ENCODE data around the gene MRI1. TPM values are rescaled to one million over a fixed set of nuclear protein-coding genes. Genes with fewer than 3 reads are reported as not detected.

MRI1 gene
- total RNA-seq, 1 experiment from 2014 or later: 19.6 TPM

GRCh38 chr19:13770013-13770635 is 5.8 kb downstream of the MRI1 start:
- POLR2A ChIA-PET: no interaction called here
- CTCF ChIA-PET: no interaction called here
- TF ChIP-seq POLR2A (IDR thresholded peaks at IDR 0.05; ENCODE audit: borderline replicate concordance, extremely low read depth, insufficient read depth, insufficient read length) (no peak), CEBPB (IDR thresholded peaks at IDR 0.05; ENCODE audit: low read depth) (no peak), ELF1 (IDR thresholded peaks at IDR 0.05; ENCODE audit: borderline replicate concordance, low read depth) (no peak), FOSL1 (IDR thresholded peaks at IDR 0.05; ENCODE audit: low read depth) (no peak), YY1 (IDR thresholded peaks at IDR 0.05; ENCODE audit: extremely low read depth, insufficient replicate concordance, low read depth, low read length) (no peak), EGR1 (IDR thresholded peaks at IDR 0.05; ENCODE audit: low read depth) (no peak; the same call in 1 of the 2 replicates), ZBTB33 (IDR thresholded peaks at IDR 0.05; ENCODE audit: extremely low read depth, insufficient replicate concordance, low read length) (no peak), SRF (IDR thresholded peaks at IDR 0.05; ENCODE audit: low read depth) (no peak), EZH2phosphoT487 (IDR thresholded peaks at IDR 0.05; ENCODE audit: borderline replicate concordance) (no peak), REST (IDR thresholded peaks at IDR 0.05; ENCODE audit: low read depth) (no peak), SP1 (IDR thresholded peaks at IDR 0.05; ENCODE audit: low read depth) (no peak), MAX (IDR thresholded peaks at IDR 0.05) (no peak), TCF7L2 (IDR thresholded peaks at IDR 0.05; ENCODE audit: borderline replicate concordance, extremely low read depth, insufficient read depth, insufficient read length) (no peak), ZFX (IDR thresholded peaks at IDR 0.05) (no peak), CTCF (IDR thresholded peaks at IDR 0.05 in 2 of 3, conservative IDR thresholded peaks at IDR 0.05 in 1 of 3; ENCODE audit: borderline replicate concordance in 1 of 3, insufficient read depth in 1 of 3, low read depth in 2 of 3, low read length in 2 of 3) (no peak), ATF3 (IDR thresholded peaks at IDR 0.05) (no peak)
- DNase-seq (ENCODE audit: low read depth, low spot score) (no peak), ATAC-seq (peak; percentile 44)
- H4K20me1 ChIP-seq (ENCODE audit: insufficient read depth): no peaks in the 10 kb centered on the region
- H3K36me3 ChIP-seq (ENCODE audit: control insufficient read depth in 1 of 2, insufficient read depth in 2 of 2, low read length in 2 of 2): no peaks in the 10 kb centered on the region
- no TSS peak for BruUV-seq (replicated peaks)
- peaks cover 9% of the 10 kb centered on the region for H3K79me2 ChIP-seq (ENCODE audit: insufficient read depth, low read length)
- intact Hi-C loops (cut with micrococcal nuclease): loop anchor here (5.0 kb wide), 1 partner anchor 173 kb away; no protein-coding TSS in a partner anchor
- no peaks in the 10 kb centered on the region for H3K9me2 ChIP-seq (ENCODE audit: insufficient read depth)
- no peak overlapping the region for H3K9ac ChIP-seq (ENCODE audit: low read length)
- H3K4me2 ChIP-seq (ENCODE audit: low read length): peak overlapping the region; percentile 47
- no peaks in the 10 kb centered on the region for H3K27me3 ChIP-seq (ENCODE audit: insufficient read depth, low read length)
- H3K4me1 ChIP-seq (ENCODE audit: control insufficient read depth in 1 of 2, insufficient read depth in 2 of 2, low read length in 2 of 2): peaks cover 8 to 22% of the 10 kb centered on the region in 2 experiments; a peak in 2 of 4 replicates
- H2AFZ ChIP-seq (ENCODE audit: low read depth, low read length, poor library complexity, severe bottlenecking): no peak overlapping the region
- 0 out of 2 replicates have a peak overlapping the region, but pooled peaks have one; percentile 10 for H3K27ac ChIP-seq (ENCODE audit: low read depth, low read length)
- peak overlapping the region in 1 of 2 experiments; percentile 25; a peak in 1 of 4 replicates for H3K4me3 ChIP-seq (replicated peaks in 1 of 2; ENCODE audit: low read depth in 1 of 2, low read length in 2 of 2)
- RAD21 ChIA-PET (ENCODE audit: low non-redundant PET in 1 of 2, low total read pairs in 2 of 2, uncharacterized antibody in 2 of 2, unreplicated experiment in 2 of 2): no interaction called here
- no peaks in the 10 kb centered on the region for H3K9me3 ChIP-seq (ENCODE audit: control insufficient read depth in 1 of 2, insufficient read depth in 1 of 2, low read depth in 1 of 2, low read length in 2 of 2)
